T-helper 1 cell treated with Interleukin-12 subunit alpha and Interleukin-12 subunit beta and Interleukin-4 antibody, amounts not matched to agents 30 μg/mL and 1 μg/mL, for 36 hours (primary cell): ENCODE measurements around the gene EMSY.
"Not testable (repeated sequence)": the region's sequence is repeated elsewhere in the genome, so short reads cannot be mapped to it uniquely, and the experiment has no call there.

Experiments used
- H3K27ac Mint-ChIP-seq: one replicate; pipeline ENCODE4 v1.8.0; 2021; ENCODE audit warnings: mild to moderate bottlenecking, mixed read lengths
- H3K27me3 Mint-ChIP-seq: one replicate; pipeline ENCODE4 v1.8.0; 2021; ENCODE audit warnings: low read depth, mixed read lengths
- H3K36me3 Mint-ChIP-seq: one replicate; pipeline ENCODE4 v1.8.0; 2021; ENCODE audit warnings: low read depth, mixed read lengths
- H3K4me1 Mint-ChIP-seq: one replicate; pipeline ENCODE4 v1.8.0; 2021; ENCODE audit warnings: low read depth, mixed read lengths
- H3K4me3 Mint-ChIP-seq: one replicate; pipeline ENCODE4 v1.8.0; 2021; ENCODE audit warnings: mild to moderate bottlenecking, moderate library complexity, mixed read lengths
- H3K9me3 Mint-ChIP-seq: one replicate; pipeline ENCODE4 v1.8.0; 2021; ENCODE audit warnings: mixed read lengths

EMSY gene

GRCh38 chr11:76579056-76579751 is 134.4 kb downstream of the EMSY start:
- H3K4me3 Mint-ChIP-seq: no peak overlapping the region
- no peaks in the 10 kb centered on the region for H3K36me3 Mint-ChIP-seq
- no peaks in the 10 kb centered on the region for H3K4me1 Mint-ChIP-seq
- no peaks in the 10 kb centered on the region for H3K9me3 Mint-ChIP-seq
- peaks cover 6% of the 10 kb centered on the region for H3K27me3 Mint-ChIP-seq
- H3K27ac Mint-ChIP-seq: no peak overlapping the region

- Mint-ChIP-seq H3K27me3 (peaks cover 6% of the 10 kb centered on the region), H3K9me3 (no peaks in the 10 kb centered on the region), H3K36me3 (no peaks in the 10 kb centered on the region), H3K4me3 (no peak overlapping the region), H3K4me1 (no peaks in the 10 kb centered on the region), H3K27ac (no peak overlapping the region)
These were observed 134.9 kb downstream of the EMSY start for GRCh38 chr11:76579752-76580151.

GRCh38 chr11:76582471-76582870 is 137.7 kb downstream of the EMSY start:
- not testable (repeated sequence) for H3K4me1 Mint-ChIP-seq, H3K27ac Mint-ChIP-seq, H3K36me3 Mint-ChIP-seq, H3K27me3 Mint-ChIP-seq, H3K9me3 Mint-ChIP-seq, H3K4me3 Mint-ChIP-seq

- H3K27me3 Mint-ChIP-seq: no peaks in the 10 kb centered on the region
- peaks cover 7% of the 10 kb centered on the region for H3K9me3 Mint-ChIP-seq
- peak overlapping the region; percentile 83 for H3K27ac Mint-ChIP-seq
- peaks cover 52% of the 10 kb centered on the region for H3K4me1 Mint-ChIP-seq
- peaks cover 7% of the 10 kb centered on the region for H3K36me3 Mint-ChIP-seq
- no peak overlapping the region for H3K4me3 Mint-ChIP-seq
These were observed 143.1 kb downstream of the EMSY start for GRCh38 chr11:76587820-76588454.

- H3K4me3 Mint-ChIP-seq: no peak overlapping the region
- peaks cover 60% of the 10 kb centered on the region for H3K4me1 Mint-ChIP-seq
These were observed 143.9 kb downstream of the EMSY start for GRCh38 chr11:76588455-76589325.

GRCh38 chr11:76589477-76589876 is 144.7 kb downstream of the EMSY start:
- H3K27ac Mint-ChIP-seq: peak overlapping the region; percentile 79
- peaks cover 7% of the 10 kb centered on the region for H3K9me3 Mint-ChIP-seq
- H3K36me3 Mint-ChIP-seq: peaks cover 7% of the 10 kb centered on the region
- H3K4me3 Mint-ChIP-seq: peak overlapping the region; percentile 44
- H3K27me3 Mint-ChIP-seq: peaks cover 2% of the 10 kb centered on the region
- peaks cover 63% of the 10 kb centered on the region for H3K4me1 Mint-ChIP-seq

More at GRCh38 chr11:76588455-76589325, 143.9 kb downstream of the EMSY start:
- Mint-ChIP-seq H3K9me3 (peaks cover 7% of the 10 kb centered on the region), H3K27ac (peak overlapping the region; percentile 83), H3K36me3 (peaks cover 7% of the 10 kb centered on the region), H3K27me3 (no peaks in the 10 kb centered on the region)

- no peak overlapping the region for H3K4me3 Mint-ChIP-seq
- H3K9me3 Mint-ChIP-seq: peaks cover 6% of the 10 kb centered on the region
- peaks cover 69% of the 10 kb centered on the region for H3K4me1 Mint-ChIP-seq
- peaks cover 5% of the 10 kb centered on the region for H3K27me3 Mint-ChIP-seq
- H3K36me3 Mint-ChIP-seq: peaks cover 7% of the 10 kb centered on the region
- H3K27ac Mint-ChIP-seq: peak overlapping the region; percentile 60
These were observed 145.4 kb downstream of the EMSY start for GRCh38 chr11:76589964-76590950.

GRCh38 chr11:76591416-76591815 is 146.6 kb downstream of the EMSY start:
- peaks cover 69% of the 10 kb centered on the region for H3K4me1 Mint-ChIP-seq
- H3K4me3 Mint-ChIP-seq: no peak overlapping the region
- H3K27ac Mint-ChIP-seq: no peak overlapping the region
- H3K9me3 Mint-ChIP-seq: no peaks in the 10 kb centered on the region
- peaks cover 3% of the 10 kb centered on the region for H3K36me3 Mint-ChIP-seq
- peaks cover 5% of the 10 kb centered on the region for H3K27me3 Mint-ChIP-seq

GRCh38 chr11:76592025-76592914 is 147.5 kb downstream of the EMSY start:
- Mint-ChIP-seq H3K36me3 (peaks cover 3% of the 10 kb centered on the region), H3K27me3 (peaks cover 5% of the 10 kb centered on the region), H3K4me1 (peaks cover 69% of the 10 kb centered on the region), H3K9me3 (no peaks in the 10 kb centered on the region), H3K4me3 (no peak overlapping the region), H3K27ac (peak overlapping the region; percentile 50)

GRCh38 chr11:76592961-76593360 is 148.1 kb downstream of the EMSY start:
- H3K9me3 Mint-ChIP-seq: no peaks in the 10 kb centered on the region
- H3K4me1 Mint-ChIP-seq: peaks cover 64% of the 10 kb centered on the region
- peaks cover 3% of the 10 kb centered on the region for H3K36me3 Mint-ChIP-seq
- no peak overlapping the region for H3K27ac Mint-ChIP-seq
- no peak overlapping the region for H3K4me3 Mint-ChIP-seq
- peaks cover 5% of the 10 kb centered on the region for H3K27me3 Mint-ChIP-seq

- H3K27ac Mint-ChIP-seq, H3K4me3 Mint-ChIP-seq, H3K36me3 Mint-ChIP-seq, H3K9me3 Mint-ChIP-seq, H3K27me3 Mint-ChIP-seq: not testable (repeated sequence)
- peaks cover 49% of the 10 kb centered on the region for H3K4me1 Mint-ChIP-seq
These were observed 150.3 kb downstream of the EMSY start for GRCh38 chr11:76595091-76595490.

GRCh38 chr11:76596652-76597051 is 151.8 kb downstream of the EMSY start:
- Mint-ChIP-seq H3K4me1 (peaks cover 35% of the 10 kb centered on the region), H3K9me3 (no peaks in the 10 kb centered on the region), H3K27ac (no peak overlapping the region), H3K4me3 (no peak overlapping the region), H3K27me3 (peaks cover 5% of the 10 kb centered on the region), H3K36me3 (no peaks in the 10 kb centered on the region)
